HEK293 (cell line): ENCODE measurements around the gene SMARCD3.

Source experiments
- CTCF ChIA-PET: fragments of 350-600 bp; formaldehyde crosslinking; extraction: SDS; loops from one replicate; lab custom pipeline; 2021; ENCODE audit warnings: antibody characterized with exemption; lab: Yijun Ruan, JAX
- POLR2A ChIA-PET: fragments of 300-600 bp; formaldehyde crosslinking; extraction: SDS; loops from one replicate; lab custom pipeline; 2020; ENCODE audit warnings: antibody characterized with exemption, inconsistent platforms; lab: Yijun Ruan, JAX
- H3K27ac ChIP-seq: fragments of 200-500 bp; sonication (Bioruptor generic); 2 replicates; pipeline ENCODE4 v1.5.1; 2014; ENCODE audit warnings: low read depth, low read length, control low read depth, inconsistent platforms; ENCODE audit errors: extremely low read depth
- H3K36me3 ChIP-seq, 2 experiments: fragments of 200-500 bp in 1 of 2; sonication (Bioruptor generic) in 1 of 2; 1 replicate in 1 of 2; 2 replicates in 1 of 2; pipeline ENCODE4 v1.5.1; 2014 to 2017; ENCODE audit warnings: inconsistent platforms in 2 of 2, low read length in 2 of 2; ENCODE audit not compliant: control insufficient read depth in 2 of 2, insufficient read depth in 1 of 2
- H3K4me1 ChIP-seq: fragments of 200-500 bp; sonication (Bioruptor generic); 2 replicates; pipeline ENCODE4 v1.5.1; 2014; ENCODE audit warnings: mild to moderate bottlenecking, low read length, inconsistent platforms; ENCODE audit not compliant: control insufficient read depth, insufficient read depth
- H3K4me3 ChIP-seq: 2 replicates; pipeline ENCODE4 v1.5.1; 2011; ENCODE audit warnings: low read depth, mild to moderate bottlenecking, control low read depth, low read length, moderate library complexity
- H3K9me3 ChIP-seq: fragments of 200-500 bp; sonication (Bioruptor generic); 2 replicates; pipeline ENCODE4 v1.5.1; 2014; ENCODE audit warnings: low read depth, low read length, inconsistent platforms; ENCODE audit not compliant: control insufficient read depth, insufficient read depth
- EGR2 ChIP-seq: fragments of 450-650 bp; formaldehyde crosslinking; IDR thresholded peaks from 2 replicates; pipeline ENCODE4 v1.5.1; 2016; ENCODE audit warnings: low read depth, missing biosample characterization, missing genetic modification characterization
- GFI1B ChIP-seq: fragments of 450-650 bp; formaldehyde crosslinking; IDR thresholded peaks from 2 replicates; pipeline ENCODE4 v1.5.1; 2016; ENCODE audit warnings: missing biosample characterization, missing genetic modification characterization
- KLF10 ChIP-seq: fragments of 450-650 bp; IDR thresholded peaks from 2 replicates; pipeline ENCODE4 v1.5.1; 2018; ENCODE audit warnings: missing biosample characterization, mild to moderate bottlenecking, missing genetic modification characterization
- KLF9 ChIP-seq: fragments of 450-650 bp; formaldehyde crosslinking; IDR thresholded peaks from 2 replicates; pipeline ENCODE4 v1.5.1; 2016; ENCODE audit warnings: missing biosample characterization, missing genetic modification characterization, low read depth
- PRDM10 ChIP-seq: fragments of 450-650 bp; formaldehyde crosslinking; IDR thresholded peaks from 2 replicates; pipeline ENCODE4 v1.5.1; 2016; ENCODE audit warnings: missing biosample characterization, missing genetic modification characterization
- PRDM4 ChIP-seq: fragments of 450-650 bp; formaldehyde crosslinking; IDR thresholded peaks from 2 replicates; pipeline ENCODE4 v1.5.1; 2017; ENCODE audit warnings: missing biosample characterization, missing genetic modification characterization
- SCRT1 ChIP-seq: fragments of 450-650 bp; formaldehyde crosslinking; IDR thresholded peaks from 2 replicates; pipeline ENCODE4 v1.5.1; 2016; ENCODE audit warnings: missing biosample characterization, missing genetic modification characterization, borderline replicate concordance
- YY2 ChIP-seq: fragments of 450-650 bp; formaldehyde crosslinking; IDR thresholded peaks from 2 replicates; pipeline ENCODE4 v1.5.1; 2016; ENCODE audit warnings: missing biosample characterization, missing genetic modification characterization
- ZBTB20 ChIP-seq: fragments of 450-650 bp; formaldehyde crosslinking; IDR thresholded peaks from 2 replicates; pipeline ENCODE4 v1.5.1; 2016; ENCODE audit warnings: missing biosample characterization, missing genetic modification characterization
- ZBTB21 ChIP-seq: fragments of 450-650 bp; formaldehyde crosslinking; IDR thresholded peaks from 2 replicates; pipeline ENCODE4 v1.5.1; 2017; ENCODE audit warnings: missing biosample characterization, missing genetic modification characterization
- ZBTB44 ChIP-seq: fragments of 450-650 bp; IDR thresholded peaks from 2 replicates; pipeline ENCODE4 v1.5.1; 2018; ENCODE audit warnings: missing biosample characterization, mild to moderate bottlenecking, missing genetic modification characterization
- ZBTB8A ChIP-seq: fragments of 450-650 bp; formaldehyde crosslinking; IDR thresholded peaks from 2 replicates; pipeline ENCODE4 v1.5.1; 2016; ENCODE audit warnings: missing biosample characterization, missing genetic modification characterization
- ZFHX2 ChIP-seq: fragments of 450-650 bp; formaldehyde crosslinking; conservative IDR thresholded peaks from 2 replicates; pipeline ENCODE4 v1.5.1; 2016; ENCODE audit warnings: missing biosample characterization, missing genetic modification characterization
- ZNF121 ChIP-seq: fragments of 450-650 bp; formaldehyde crosslinking; IDR thresholded peaks from 2 replicates; pipeline ENCODE4 v1.5.1; 2016; ENCODE audit warnings: missing biosample characterization, missing genetic modification characterization
- ZNF138 ChIP-seq: fragments of 450-650 bp; formaldehyde crosslinking; IDR thresholded peaks from 2 replicates; pipeline ENCODE4 v1.5.1; 2016; ENCODE audit warnings: missing biosample characterization, missing genetic modification characterization, borderline replicate concordance
- ZNF140 ChIP-seq: fragments of 450-650 bp; formaldehyde crosslinking; IDR thresholded peaks from 2 replicates; pipeline ENCODE4 v1.5.1; 2016; ENCODE audit warnings: missing biosample characterization, missing genetic modification characterization
- ZNF16 ChIP-seq: fragments of 450-650 bp; formaldehyde crosslinking; IDR thresholded peaks from 2 replicates; pipeline ENCODE4 v1.5.1; 2016; ENCODE audit warnings: low read depth, missing biosample characterization, missing genetic modification characterization
- ZNF19 ChIP-seq: fragments of 450-650 bp; formaldehyde crosslinking; IDR thresholded peaks from 2 replicates; pipeline ENCODE4; 2016; ENCODE audit warnings: missing biosample characterization, missing genetic modification characterization, low read depth
- ZNF221 ChIP-seq: fragments of 450-650 bp; formaldehyde crosslinking; IDR thresholded peaks from 2 replicates; pipeline ENCODE4 v1.5.1; 2017; ENCODE audit warnings: missing biosample characterization, missing genetic modification characterization, borderline replicate concordance
- ZNF248 ChIP-seq: fragments of 450-650 bp; formaldehyde crosslinking; IDR thresholded peaks from 2 replicates; pipeline ENCODE4 v1.5.1; 2017; ENCODE audit warnings: missing biosample characterization, missing genetic modification characterization
- ZNF266 ChIP-seq: fragments of 450-650 bp; formaldehyde crosslinking; IDR thresholded peaks from 2 replicates; pipeline ENCODE4 v1.5.1; 2016; ENCODE audit warnings: missing biosample characterization, missing genetic modification characterization, low read depth
- ZNF324 ChIP-seq: fragments of 450-650 bp; formaldehyde crosslinking; IDR thresholded peaks from 2 replicates; pipeline ENCODE4 v1.5.1; 2016; ENCODE audit warnings: missing biosample characterization, missing genetic modification characterization
- ZNF394 ChIP-seq: fragments of 450-650 bp; formaldehyde crosslinking; IDR thresholded peaks from 2 replicates; pipeline ENCODE4 v1.5.1; 2016; ENCODE audit warnings: missing biosample characterization, missing genetic modification characterization, mild to moderate bottlenecking, moderate library complexity, borderline replicate concordance
- ZNF404 ChIP-seq: fragments of 450-650 bp; formaldehyde crosslinking; IDR thresholded peaks from 2 replicates; pipeline ENCODE4 v1.5.1; 2017; ENCODE audit warnings: missing biosample characterization, missing genetic modification characterization
- ZNF416 ChIP-seq: fragments of 450-650 bp; formaldehyde crosslinking; IDR thresholded peaks from 2 replicates; pipeline ENCODE4 v1.5.1; 2016; ENCODE audit warnings: missing biosample characterization, missing genetic modification characterization
- ZNF768 ChIP-seq: fragments of 450-650 bp; formaldehyde crosslinking; IDR thresholded peaks from 2 replicates; pipeline ENCODE4 v1.5.1; 2018; ENCODE audit warnings: missing biosample characterization, mild to moderate bottlenecking, missing genetic modification characterization
- ZSCAN23 ChIP-seq: fragments of 450-650 bp; formaldehyde crosslinking; IDR thresholded peaks from 2 replicates; pipeline ENCODE4 v1.5.1; 2016; ENCODE audit warnings: missing biosample characterization, missing genetic modification characterization

The SMARCD3 gene

GRCh38 chr7:151233804-151234203, 14.7 kb downstream of the SMARCD3 start:
- TF ChIP-seq KLF9 (tag by site-specific recombination) (no peak), PRDM10 (no peak), ZNF248 (tag by site-specific recombination) (no peak), ZNF416 (no peak), ZNF266 (tag by site-specific recombination) (no peak), ZBTB21 (tag by site-specific recombination) (no peak), GFI1B (tag by site-specific recombination) (no peak)
- no peaks in the 10 kb centered on the region for H3K9me3 ChIP-seq
- CTCF ChIA-PET, result interaction anchor here (2.5 kb wide), 1 partner anchor 11 kb away, joined by 13 read pairs; no protein-coding TSS in a partner anchor
- peaks cover 3 to 50% of the 10 kb centered on the region in 2 experiments; a peak in 2 of 3 replicates for H3K36me3 ChIP-seq
- no peaks in the 10 kb centered on the region for H3K4me1 ChIP-seq
- H3K27ac ChIP-seq, result no peak overlapping the region
- POLR2A ChIA-PET, result interaction anchor here (3.2 kb wide), 1 partner anchor 9 kb away, joined by 23 read pairs; no protein-coding TSS in a partner anchor
- H3K4me3 ChIP-seq, result peak overlapping the region; percentile 93; the same call in 1 of the 2 replicates

GRCh38 chr7:151232917-151233701, 15.4 kb downstream of the SMARCD3 start:
- no peaks in the 10 kb centered on the region for H3K9me3 ChIP-seq
- H3K4me1 ChIP-seq, result peaks cover under 1% of the 10 kb centered on the region; the same call in 1 of the 2 replicates
- ChIA-PET CTCF (interaction anchor here (1.0 to 2.5 kb wide), 4 partner anchors 11 to 109 kb away, joined by 3 to 13 read pairs (median 9); no protein-coding TSS in a partner anchor), POLR2A (interaction anchor here (1.0 to 3.2 kb wide), 5 partner anchors 10 to 82 kb away, joined by 3 to 23 read pairs (median 4); no protein-coding TSS in a partner anchor)
- peak overlapping the region; percentile 93 for H3K4me3 ChIP-seq
- peak overlapping the region; percentile 59 for H3K27ac ChIP-seq
- peaks cover 3 to 43% of the 10 kb centered on the region in 2 experiments; a peak in 2 of 3 replicates for H3K36me3 ChIP-seq
- TF ChIP-seq ZNF16 (tag by site-specific recombination) (no peak), SCRT1 (tag by site-specific recombination) (no peak), ZNF768 (no peak), ZNF121 (tag by site-specific recombination) (no peak), ZSCAN23 (tag by site-specific recombination) (no peak), ZNF324 (tag by site-specific recombination) (no peak), ZBTB44 (tag by site-specific recombination) (no peak), ZNF19 (no peak), KLF9 (tag by site-specific recombination) (no peak), ZBTB20 (tag by site-specific recombination) (peak; percentile 91), ZNF394 (tag by site-specific recombination) (0 out of 2 replicates have a peak, but pooled peaks have one; percentile 9), ZNF221 (tag by site-specific recombination) (no peak), PRDM4 (tag by site-specific recombination) (no peak), ZNF404 (tag by site-specific recombination) (no peak), ZFHX2 (tag by site-specific recombination) (peak; percentile 85), KLF10 (no peak), ZNF140 (no peak), ZBTB8A (tag by site-specific recombination) (0 out of 2 replicates have a peak, but pooled peaks have one; percentile 36), ZNF138 (tag by site-specific recombination) (no peak), EGR2 (tag by site-specific recombination) (peak; percentile 70), YY2 (tag by site-specific recombination) (peak; percentile 82)
